Measurements from ENCODE around the gene HCAR2.

DNA sequence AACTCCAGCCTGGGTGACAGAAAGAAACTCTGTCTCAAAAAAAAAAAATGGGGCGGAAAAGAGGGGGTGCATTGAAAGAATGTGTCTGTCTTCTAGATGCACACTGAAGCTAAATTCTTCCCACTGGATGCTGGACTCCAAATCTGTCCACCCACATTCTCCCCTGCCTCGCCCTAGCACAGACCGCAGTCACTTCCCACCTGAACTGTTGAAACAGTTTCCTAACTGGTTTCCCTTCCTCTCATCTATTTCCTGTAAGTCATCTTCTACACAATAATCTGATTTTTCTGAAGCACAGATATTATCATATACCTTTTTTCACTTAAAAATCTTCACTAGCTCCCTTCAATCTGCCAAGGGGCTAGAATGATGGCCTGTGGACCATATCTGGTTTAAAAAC lies 29.0 kb upstream of the HCAR2 start:
- TF ChIP-seq, protein P1, sequence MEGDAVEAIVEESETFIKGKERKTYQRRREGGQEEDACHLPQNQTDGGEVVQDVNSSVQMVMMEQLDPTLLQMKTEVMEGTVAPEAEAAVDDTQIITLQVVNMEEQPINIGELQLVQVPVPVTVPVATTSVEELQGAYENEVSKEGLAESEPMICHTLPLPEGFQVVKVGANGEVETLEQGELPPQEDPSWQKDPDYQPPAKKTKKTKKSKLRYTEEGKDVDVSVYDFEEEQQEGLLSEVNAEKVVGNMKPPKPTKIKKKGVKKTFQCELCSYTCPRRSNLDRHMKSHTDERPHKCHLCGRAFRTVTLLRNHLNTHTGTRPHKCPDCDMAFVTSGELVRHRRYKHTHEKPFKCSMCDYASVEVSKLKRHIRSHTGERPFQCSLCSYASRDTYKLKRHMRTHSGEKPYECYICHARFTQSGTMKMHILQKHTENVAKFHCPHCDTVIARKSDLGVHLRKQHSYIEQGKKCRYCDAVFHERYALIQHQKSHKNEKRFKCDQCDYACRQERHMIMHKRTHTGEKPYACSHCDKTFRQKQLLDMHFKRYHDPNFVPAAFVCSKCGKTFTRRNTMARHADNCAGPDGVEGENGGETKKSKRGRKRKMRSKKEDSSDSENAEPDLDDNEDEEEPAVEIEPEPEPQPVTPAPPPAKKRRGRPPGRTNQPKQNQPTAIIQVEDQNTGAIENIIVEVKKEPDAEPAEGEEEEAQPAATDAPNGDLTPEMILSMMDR (IDR thresholded peaks at IDR 0.05) = no peak
- no peak for TF ChIP-seq EZH2 (IDR thresholded peaks at IDR 0.05; ENCODE audit: borderline replicate concordance, insufficient read depth, low read depth, low read length, poor library complexity, severe bottlenecking)
